Mesendoderm (in vitro differentiated cells): ENCODE data around the gene CASQ2.
A peak's percentile ranks its signal among the peaks of the same experiment; 100 is the strongest.

Experiments
- DNase-seq: peaks from one replicate; pipeline ENCODE4 v3.0.0; 2013
- H2AK5ac ChIP-seq: 2 replicates; pipeline ENCODE4 v1.6.1; 2013; ENCODE audit warnings: low read length, inconsistent platforms
- H2BK120ac ChIP-seq: 2 replicates; pipeline ENCODE4 v1.6.1; 2013; ENCODE audit warnings: low read depth, mild to moderate bottlenecking, low read length, moderate library complexity, mixed read lengths
- H2BK15ac ChIP-seq: replicated peaks from 2 replicates; pipeline ENCODE4 v1.6.1; 2013; ENCODE audit warnings: low read depth, mild to moderate bottlenecking, moderate library complexity
- H2BK5ac ChIP-seq: 2 replicates; pipeline ENCODE4 v1.6.1; 2013; ENCODE audit warnings: low read length, inconsistent platforms
- H3K18ac ChIP-seq: 2 replicates; pipeline ENCODE4 v1.6.1; 2013; ENCODE audit warnings: mild to moderate bottlenecking, low read length, mixed read lengths
- H3K23ac ChIP-seq: one replicate; pipeline ENCODE4 v1.6.1; 2013; ENCODE audit warnings: low read length
- H3K27ac ChIP-seq: 2 replicates; pipeline ENCODE4 v1.5.1; 2013; ENCODE audit warnings: low read depth, mild to moderate bottlenecking, inconsistent platforms, low read length, moderate library complexity
- H3K27me3 ChIP-seq: 2 replicates; pipeline ENCODE4 v1.6.1; 2013; ENCODE audit warnings: low read length, control low read depth, mild to moderate bottlenecking, inconsistent platforms; ENCODE audit not compliant: insufficient read depth, poor library complexity
- H3K36me3 ChIP-seq: 2 replicates; pipeline ENCODE4 v1.6.1; 2013; ENCODE audit warnings: low read length, inconsistent platforms; ENCODE audit not compliant: control insufficient read depth, insufficient read depth
- H3K4ac ChIP-seq: one replicate; pipeline ENCODE4 v1.6.1; 2013; ENCODE audit warnings: low read depth, mild to moderate bottlenecking, low read length, moderate library complexity
- H3K4me1 ChIP-seq: 2 replicates; pipeline ENCODE4 v1.6.1; 2013; ENCODE audit warnings: low read depth, low read length, inconsistent platforms; ENCODE audit not compliant: control insufficient read depth
- H3K4me2 ChIP-seq: 2 replicates; pipeline ENCODE4 v1.6.1; 2013; ENCODE audit warnings: low read length
- H3K4me3 ChIP-seq: 2 replicates; pipeline ENCODE4 v1.5.1; 2013; ENCODE audit warnings: mild to moderate bottlenecking, low read length
- H3K56ac ChIP-seq: one replicate; pipeline ENCODE4 v1.6.1; 2013; ENCODE audit warnings: low read length
- H3K79me1 ChIP-seq: 2 replicates; pipeline ENCODE4 v1.6.1; 2013; ENCODE audit warnings: low read length, inconsistent platforms
- H3K79me2 ChIP-seq: 2 replicates; pipeline ENCODE4 v1.6.1; 2013; ENCODE audit warnings: mild to moderate bottlenecking, low read length; ENCODE audit not compliant: control insufficient read depth, insufficient read depth
- H3K9ac ChIP-seq: 2 replicates; pipeline ENCODE4 v1.6.1; 2013; ENCODE audit warnings: low read length, inconsistent platforms
- H4K5ac ChIP-seq: one replicate; pipeline ENCODE4 v1.6.1; 2013; ENCODE audit warnings: low read length
- H4K8ac ChIP-seq: one replicate; pipeline ENCODE4 v1.6.1; 2013; ENCODE audit warnings: low read depth, mild to moderate bottlenecking, control low read depth, low read length, moderate library complexity
- WGBS: extraction: QIAGEN DNeasy Blood & Tissue Kit; methylation state at CpG from one replicate; pipeline ENCODE4 v1.1.7; 2013; ENCODE audit warnings: low lambda C conversion rate, missing lambda C conversion rate; ENCODE audit not compliant: insufficient coverage; ENCODE audit errors: extremely low coverage; 5-methylcytosine and 5-hydroxymethylcytosine counted together

CASQ2 gene

GRCh38 chr1:115710859-115711624 lies 57.5 kb downstream of the CASQ2 start:
- no peak overlapping the region for H3K56ac ChIP-seq
- no peak overlapping the region for H4K5ac ChIP-seq
- WGBS: no CpG with 5 or more reads among the region's 9 CpGs
- peaks cover 2% of the 10 kb centered on the region for H3K4me1 ChIP-seq
- H2AK5ac ChIP-seq: no peak overlapping the region
- peak; percentile 16 for DNase-seq
- no peak overlapping the region for H3K4ac ChIP-seq
- no peak overlapping the region for H3K18ac ChIP-seq
- H3K79me2 ChIP-seq: no peaks in the 10 kb centered on the region
- no peak overlapping the region for H3K27ac ChIP-seq
- H3K79me1 ChIP-seq: no peaks in the 10 kb centered on the region
- H3K27me3 ChIP-seq: no peaks in the 10 kb centered on the region
- no peak overlapping the region for H2BK15ac ChIP-seq
- no peak overlapping the region for H3K23ac ChIP-seq
- no peaks in the 10 kb centered on the region for H3K36me3 ChIP-seq
- no peak overlapping the region for H3K4me2 ChIP-seq
- no peak overlapping the region for H3K4me3 ChIP-seq
- no peak overlapping the region for H2BK5ac ChIP-seq
- no peak overlapping the region for H3K9ac ChIP-seq
- no peak overlapping the region for H2BK120ac ChIP-seq
- H4K8ac ChIP-seq: no peak overlapping the region

DNA sequence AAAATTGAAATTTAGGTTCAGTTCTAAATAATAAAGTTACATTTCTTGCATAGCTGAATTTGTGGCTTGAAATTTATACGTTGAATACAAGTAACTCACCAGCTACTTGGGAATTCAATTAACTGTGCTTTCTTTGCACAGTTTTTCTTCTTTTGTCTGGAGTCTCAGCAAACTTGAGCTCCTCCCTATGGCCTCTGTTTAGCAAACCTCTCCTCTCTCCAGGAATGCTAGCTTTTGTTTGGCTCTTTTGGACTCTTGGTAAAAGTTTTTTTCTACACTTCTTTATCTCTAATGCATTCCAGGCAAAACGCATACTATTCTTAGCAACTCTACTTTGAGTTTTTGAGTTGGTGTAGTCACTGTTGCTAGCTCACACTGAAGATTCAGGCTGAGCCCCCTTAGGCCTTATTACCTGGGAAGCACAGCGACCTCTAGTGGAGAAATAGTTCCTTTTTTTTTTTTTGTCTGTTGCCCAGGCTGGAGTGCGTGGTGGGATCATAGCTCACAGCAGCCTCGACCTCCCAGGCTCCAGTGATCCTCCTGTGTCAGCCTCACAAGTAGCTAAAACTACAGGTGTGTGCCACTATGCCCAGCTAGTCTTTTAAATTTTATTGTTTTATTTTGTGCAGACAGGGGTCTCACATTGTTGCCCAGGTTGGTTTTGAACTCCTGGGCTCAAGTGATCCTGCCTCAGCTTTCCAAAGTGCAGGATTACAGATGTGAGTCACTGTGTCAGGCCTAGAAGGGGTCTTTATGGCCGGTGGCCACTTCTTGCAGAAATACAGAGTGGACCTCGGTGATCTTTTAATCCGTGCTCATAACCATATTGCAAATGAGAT lies 61.7 kb downstream of the CASQ2 start:
- H3K36me3 ChIP-seq: no peaks in the 10 kb centered on the region
- WGBS: no CpG with 5 or more reads among the region's 8 CpGs
- no peak overlapping the region for H2BK120ac ChIP-seq
- no peak overlapping the region for H3K9ac ChIP-seq
- no peak overlapping the region for H4K8ac ChIP-seq
- H2AK5ac ChIP-seq: no peak overlapping the region
- no peak overlapping the region for H3K23ac ChIP-seq
- H3K56ac ChIP-seq: peak overlapping the region; percentile 68
- no peak overlapping the region for H2BK5ac ChIP-seq
- no peak overlapping the region for H2BK15ac ChIP-seq
- H3K79me1 ChIP-seq: no peaks in the 10 kb centered on the region
- no peak overlapping the region for H3K18ac ChIP-seq
- peak; percentile 83 for DNase-seq
- H3K27ac ChIP-seq: no peak overlapping the region
- H3K4me2 ChIP-seq: no peak overlapping the region
- peaks cover 1% of the 10 kb centered on the region for H3K4me1 ChIP-seq
- H3K4me3 ChIP-seq: no peak overlapping the region
- no peak overlapping the region for H4K5ac ChIP-seq
- H3K79me2 ChIP-seq: no peaks in the 10 kb centered on the region
- H3K4ac ChIP-seq: no peak overlapping the region
- H3K27me3 ChIP-seq: no peaks in the 10 kb centered on the region

DNA sequence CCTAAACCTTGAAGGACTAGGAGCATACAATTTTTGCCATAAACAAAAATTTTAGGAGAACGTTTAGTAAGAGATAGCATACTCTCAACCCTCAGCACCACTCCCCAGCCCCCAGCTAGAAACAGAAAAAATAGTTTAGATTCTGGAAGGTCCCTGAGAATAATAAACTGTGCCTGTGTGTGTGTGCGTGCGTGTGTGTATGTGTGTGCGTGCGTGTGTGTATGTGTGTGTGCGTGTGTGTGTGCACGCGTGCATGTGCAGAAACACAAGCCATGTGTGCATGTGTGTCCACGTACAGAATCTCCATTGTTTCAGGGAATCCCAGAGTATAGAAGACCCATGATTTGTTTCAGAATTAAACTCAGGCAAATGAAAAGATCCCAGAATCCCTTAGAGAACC lies 62.6 kb downstream of the CASQ2 start:
- no CpG with 5 or more reads among the region's 9 CpGs for WGBS

DNA sequence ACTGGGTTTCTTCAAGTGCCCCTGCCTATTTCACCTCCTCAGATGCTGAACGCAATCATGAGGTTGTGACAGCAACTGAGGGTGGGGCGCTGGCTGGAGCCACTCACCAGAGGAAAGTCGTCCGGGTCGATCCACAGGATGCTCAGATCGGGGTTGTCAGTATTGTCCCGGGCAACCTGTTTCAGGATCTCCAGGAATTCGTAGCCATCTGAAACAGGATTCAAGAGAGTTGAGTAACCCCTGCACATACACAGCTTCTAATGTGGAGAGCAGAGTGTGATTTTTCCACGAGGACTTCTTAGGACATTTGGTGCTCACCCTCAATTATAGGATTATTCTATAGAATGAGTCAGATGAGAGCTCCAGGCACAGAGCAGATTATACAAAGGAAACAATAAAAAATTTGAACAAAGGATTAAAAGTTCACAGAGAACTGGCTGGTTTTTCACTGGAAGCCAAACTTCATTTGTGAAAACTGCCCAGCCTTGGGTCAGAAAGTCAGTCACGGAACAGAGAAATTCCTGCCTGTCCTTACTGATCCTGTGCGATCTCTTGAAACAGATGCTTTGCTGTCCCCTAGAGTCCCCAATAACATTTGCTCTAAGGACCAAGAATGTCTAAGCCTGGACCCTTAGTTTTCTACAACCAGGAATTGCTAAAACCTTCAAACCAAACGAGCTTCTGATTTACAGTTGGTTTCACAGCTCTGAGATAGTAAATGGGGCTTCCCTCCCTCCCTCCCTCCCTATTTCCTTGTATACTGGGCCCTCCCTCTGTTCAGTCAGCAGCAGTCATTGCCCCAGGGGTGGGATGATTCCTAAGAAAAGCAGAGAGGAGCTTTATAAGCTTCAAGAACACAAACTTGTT lies 63.2 kb downstream of the CASQ2 start:
- Histone ChIP-seq H3K27me3 (no peaks in the 10 kb centered on the region), H3K4me3 (no peak overlapping the region), H3K18ac (no peak overlapping the region), H3K79me2 (no peaks in the 10 kb centered on the region), H2BK15ac (no peak overlapping the region), H2AK5ac (no peak overlapping the region), H3K4me1 (peaks cover 1% of the 10 kb centered on the region), H4K8ac (no peak overlapping the region), H3K9ac (no peak overlapping the region), H4K5ac (no peak overlapping the region), H2BK120ac (no peak overlapping the region), H3K4me2 (no peak overlapping the region), H3K23ac (no peak overlapping the region), H3K36me3 (no peaks in the 10 kb centered on the region), H3K27ac (no peak overlapping the region), H3K56ac (no peak overlapping the region), H2BK5ac (no peak overlapping the region), H3K4ac (no peak overlapping the region), H3K79me1 (no peaks in the 10 kb centered on the region)
- DNase-seq: peak; percentile 59
- no CpG with 5 or more reads among the region's 12 CpGs for WGBS

More for the DNA sequence above, 62.6 kb downstream of the CASQ2 start:
- Histone ChIP-seq H3K4me2 (no peak overlapping the region), H3K4me3 (no peak overlapping the region), H3K79me1 (no peaks in the 10 kb centered on the region), H3K4ac (no peak overlapping the region), H3K79me2 (no peaks in the 10 kb centered on the region), H3K56ac (peak overlapping the region; percentile 68), H3K9ac (no peak overlapping the region), H2BK120ac (no peak overlapping the region), H3K36me3 (no peaks in the 10 kb centered on the region), H3K23ac (peak overlapping the region; percentile 69), H4K5ac (no peak overlapping the region), H2BK5ac (no peak overlapping the region), H3K27ac (no peak overlapping the region), H3K4me1 (peaks cover 1% of the 10 kb centered on the region), H2AK5ac (no peak overlapping the region), H3K18ac (no peak overlapping the region), H3K27me3 (no peaks in the 10 kb centered on the region), H2BK15ac (no peak overlapping the region), H4K8ac (no peak overlapping the region)
- DNase-seq: no peak

DNA sequence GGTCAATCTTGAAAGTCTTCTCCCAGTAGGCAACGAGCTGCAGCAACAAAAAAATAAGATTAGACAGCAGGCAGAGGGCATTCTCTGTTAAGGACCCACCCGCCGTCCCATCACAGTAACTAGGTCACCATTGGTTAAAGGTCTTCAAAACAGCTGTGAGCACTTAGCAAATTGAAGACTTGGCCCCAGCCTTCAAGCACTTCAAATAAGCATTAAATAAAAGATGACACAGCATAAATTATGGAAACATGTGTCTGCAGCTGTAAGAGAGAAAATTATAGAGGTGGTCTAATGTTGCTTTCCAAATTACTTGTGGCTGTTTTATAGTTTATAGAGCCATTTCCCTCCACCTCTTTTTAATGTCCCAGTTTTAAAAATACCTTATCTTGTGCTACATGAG lies 65.6 kb downstream of the CASQ2 start:
- H2BK15ac ChIP-seq: no peak overlapping the region
- no peak overlapping the region for H3K56ac ChIP-seq
- H3K18ac ChIP-seq: no peak overlapping the region
- H2AK5ac ChIP-seq: no peak overlapping the region
- H3K4ac ChIP-seq: no peak overlapping the region
- H4K5ac ChIP-seq: no peak overlapping the region
- H3K9ac ChIP-seq: no peak overlapping the region
- H2BK5ac ChIP-seq: no peak overlapping the region
- no CpG with 5 or more reads among the region's 3 CpGs for WGBS
- H3K27ac ChIP-seq: no peak overlapping the region
- no peaks in the 10 kb centered on the region for H3K79me2 ChIP-seq
- H3K79me1 ChIP-seq: no peaks in the 10 kb centered on the region
- no peak for DNase-seq
- H3K27me3 ChIP-seq: no peaks in the 10 kb centered on the region
- peaks cover 1% of the 10 kb centered on the region for H3K4me1 ChIP-seq
- H3K36me3 ChIP-seq: no peaks in the 10 kb centered on the region
- no peak overlapping the region for H3K23ac ChIP-seq
- H2BK120ac ChIP-seq: no peak overlapping the region
- no peak overlapping the region for H3K4me3 ChIP-seq
- H4K8ac ChIP-seq: no peak overlapping the region
- no peak overlapping the region for H3K4me2 ChIP-seq
